ENCODE measurements around the gene HECTD4.
A peak's percentile ranks its signal among the peaks of the same experiment; 100 is the strongest.

HECTD4 gene

DNA sequence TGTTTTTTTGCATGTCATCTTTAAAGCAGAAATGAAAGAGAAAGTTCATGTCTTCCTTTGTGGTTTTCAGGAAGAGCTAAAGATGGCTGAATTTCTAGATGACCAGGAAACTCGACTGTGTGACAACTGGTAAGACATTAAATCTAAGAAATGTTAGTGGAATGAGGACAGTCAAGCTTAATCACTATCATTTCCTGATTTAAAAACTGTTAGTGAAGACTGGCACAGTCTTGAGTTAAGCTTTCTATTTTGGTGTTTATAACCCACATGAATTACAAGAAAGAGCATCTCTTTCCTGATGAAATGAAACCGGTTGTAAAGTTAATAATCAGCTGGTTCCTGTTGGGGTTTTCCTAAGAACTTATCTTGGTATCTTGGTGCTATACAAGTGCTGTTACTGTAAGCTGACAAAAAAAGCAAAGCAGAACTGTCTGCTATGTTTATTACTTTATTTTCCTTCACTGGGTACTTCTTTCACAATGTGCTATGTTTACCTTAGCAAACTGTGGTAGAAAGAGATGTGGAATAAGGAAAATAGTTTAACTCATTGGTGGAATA, 251.7 kb downstream of the HECTD4 start:
- TF ChIP-seq, protein P1, sequence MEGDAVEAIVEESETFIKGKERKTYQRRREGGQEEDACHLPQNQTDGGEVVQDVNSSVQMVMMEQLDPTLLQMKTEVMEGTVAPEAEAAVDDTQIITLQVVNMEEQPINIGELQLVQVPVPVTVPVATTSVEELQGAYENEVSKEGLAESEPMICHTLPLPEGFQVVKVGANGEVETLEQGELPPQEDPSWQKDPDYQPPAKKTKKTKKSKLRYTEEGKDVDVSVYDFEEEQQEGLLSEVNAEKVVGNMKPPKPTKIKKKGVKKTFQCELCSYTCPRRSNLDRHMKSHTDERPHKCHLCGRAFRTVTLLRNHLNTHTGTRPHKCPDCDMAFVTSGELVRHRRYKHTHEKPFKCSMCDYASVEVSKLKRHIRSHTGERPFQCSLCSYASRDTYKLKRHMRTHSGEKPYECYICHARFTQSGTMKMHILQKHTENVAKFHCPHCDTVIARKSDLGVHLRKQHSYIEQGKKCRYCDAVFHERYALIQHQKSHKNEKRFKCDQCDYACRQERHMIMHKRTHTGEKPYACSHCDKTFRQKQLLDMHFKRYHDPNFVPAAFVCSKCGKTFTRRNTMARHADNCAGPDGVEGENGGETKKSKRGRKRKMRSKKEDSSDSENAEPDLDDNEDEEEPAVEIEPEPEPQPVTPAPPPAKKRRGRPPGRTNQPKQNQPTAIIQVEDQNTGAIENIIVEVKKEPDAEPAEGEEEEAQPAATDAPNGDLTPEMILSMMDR (IDR thresholded peaks at IDR 0.05) = no peak
- peaks cover 67% of the 10 kb centered on the region in 2 experiments for H3K4me1 ChIP-seq (ENCODE audit: control insufficient read depth in 1 of 2, insufficient read depth in 1 of 2, low read depth in 1 of 2, low read length in 1 of 2)
- H3K9me3 ChIP-seq = no peaks in the 10 kb centered on the region
- H3K4me3 ChIP-seq (ENCODE audit: low read depth in 1 of 2, low read length in 1 of 2) = peak overlapping the region; percentile 58 to 61
- H3K27ac ChIP-seq = peak overlapping the region; percentile 85
- peaks cover 14% of the 10 kb centered on the region for H3K36me3 ChIP-seq
- no peaks in the 10 kb centered on the region for H3K27me3 ChIP-seq

DNA sequence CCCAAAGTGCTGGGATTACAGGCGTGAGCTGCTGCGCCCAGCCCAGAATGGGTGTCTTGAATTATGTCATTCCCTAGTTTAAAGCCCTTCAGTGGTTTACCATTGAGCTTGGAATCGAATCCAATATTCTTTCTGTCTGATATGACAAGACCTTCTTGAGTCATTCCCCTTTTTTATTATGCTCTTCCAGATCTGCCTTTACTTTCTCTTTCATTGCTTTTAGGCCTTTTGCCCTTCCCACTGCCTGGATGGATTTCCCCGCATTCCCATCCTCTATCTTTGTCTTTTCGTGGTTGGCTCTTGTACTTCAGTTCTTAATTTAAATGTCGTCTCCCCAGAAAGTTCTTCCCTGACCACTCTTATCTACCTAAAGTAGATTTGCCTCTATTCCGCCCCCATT, 255.3 kb downstream of the HECTD4 start:
- TF ChIP-seq, protein P1 (IDR thresholded peaks at IDR 0.05) = no peak
- Histone ChIP-seq H3K9me3 (no peaks in the 10 kb centered on the region), H3K4me1 (ENCODE audit: control insufficient read depth in 1 of 2, insufficient read depth in 1 of 2, low read depth in 1 of 2, low read length in 1 of 2) (peaks cover 59 to 64% of the 10 kb centered on the region in 2 experiments), H3K27me3 (no peaks in the 10 kb centered on the region), H3K36me3 (no peaks in the 10 kb centered on the region), H3K27ac (peak overlapping the region; percentile 89), H3K4me3 (ENCODE audit: low read depth in 1 of 2, low read length in 1 of 2) (peak overlapping the region; percentile 98 to 99)

DNA sequence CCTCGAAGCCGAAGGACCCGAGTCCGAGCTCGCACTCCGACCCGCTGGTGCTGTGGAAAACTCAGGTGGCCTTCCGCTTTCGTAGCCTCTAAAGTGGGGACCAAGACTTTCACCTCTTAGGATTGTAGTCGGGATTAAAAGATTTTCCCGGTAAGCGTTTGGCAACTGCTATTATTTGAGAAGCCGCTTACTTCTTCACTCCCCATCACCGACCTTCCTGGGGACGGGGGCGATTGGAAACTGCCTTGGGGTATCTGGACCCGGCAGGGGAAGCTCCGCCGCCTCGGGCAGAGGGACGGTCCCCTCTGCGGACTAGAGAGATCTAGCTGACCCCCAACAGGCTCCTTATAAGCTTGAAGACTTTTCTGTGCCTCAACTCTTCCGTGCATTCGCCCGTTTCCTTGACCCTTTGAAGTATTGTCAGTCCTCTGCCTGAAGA, 256.2 kb downstream of the HECTD4 start:
- Histone ChIP-seq H3K4me1 (ENCODE audit: control insufficient read depth in 1 of 2, insufficient read depth in 1 of 2, low read depth in 1 of 2, low read length in 1 of 2) (peaks cover 51 to 55% of the 10 kb centered on the region in 2 experiments), H3K27ac (peak overlapping the region; percentile 89)
- TF ChIP-seq, protein P1 (IDR thresholded peaks at IDR 0.05) = no peak

DNA sequence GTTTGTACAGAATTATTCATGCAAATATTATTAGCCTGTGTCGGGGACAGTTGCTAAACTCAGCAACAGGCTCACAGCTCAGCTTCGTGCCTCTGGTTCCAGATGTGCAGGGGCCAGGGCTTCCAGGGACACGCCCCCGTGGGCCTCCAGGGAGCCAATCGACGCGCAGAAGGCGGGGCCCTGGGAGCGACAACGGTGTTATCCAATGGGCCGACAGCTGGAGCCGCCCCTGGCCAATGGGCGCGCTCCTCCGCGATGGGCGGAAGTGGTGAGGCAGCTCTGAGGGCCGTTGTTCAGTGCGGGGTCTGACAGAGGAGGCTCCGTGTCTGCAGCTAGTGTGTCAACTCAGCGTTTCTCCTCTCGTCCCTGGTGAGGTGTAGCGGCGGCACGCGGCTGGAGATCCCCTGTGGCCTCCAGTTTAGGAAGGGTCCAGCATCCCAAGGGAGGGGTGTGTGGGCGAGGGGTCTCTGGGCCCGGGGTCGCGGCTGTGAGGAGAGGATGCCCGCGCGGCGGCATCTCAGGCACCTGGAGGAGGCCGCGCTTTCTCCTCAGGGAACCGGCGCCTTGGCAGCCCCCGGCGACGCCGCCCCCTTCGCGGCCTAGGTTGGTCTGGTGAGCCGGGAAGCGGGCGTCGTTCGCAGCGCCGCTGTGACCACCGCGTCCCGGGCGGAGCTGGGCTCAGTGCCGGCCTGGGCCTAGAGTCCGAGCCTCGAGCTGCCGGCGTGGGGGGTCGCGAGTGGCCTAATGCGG, 256.8 kb downstream of the HECTD4 start, which contains the start of gene TRAFD1:
Gene TRAFD1, plus strand, starts transcription at position 311 of the 750 bp plus-strand sequence. CDS start 4,963 bp downstream, outside the sequence.
- Histone ChIP-seq H3K4me1 (ENCODE audit: control insufficient read depth in 1 of 2, insufficient read depth in 1 of 2, low read depth in 1 of 2, low read length in 1 of 2) (peaks cover 49 to 51% of the 10 kb centered on the region in 2 experiments), H3K9me3 (no peaks in the 10 kb centered on the region), H3K4me3 (ENCODE audit: low read depth in 1 of 2, low read length in 1 of 2) (peak within 1 kb of the TSS; percentile 98 to 99), H3K36me3 (no peaks in the 10 kb centered on the region), H3K27ac (peak within 1 kb of the TSS; percentile 89), H3K27me3 (no peaks in the 10 kb centered on the region)
- TF ChIP-seq, protein P1 (IDR thresholded peaks at IDR 0.05) = no peak

More for the DNA sequence above, 256.2 kb downstream of the HECTD4 start:
- Histone ChIP-seq H3K9me3 (no peaks in the 10 kb centered on the region), H3K4me3 (ENCODE audit: low read depth in 1 of 2, low read length in 1 of 2) (peak overlapping the region; percentile 98 to 99), H3K27me3 (no peaks in the 10 kb centered on the region), H3K36me3 (no peaks in the 10 kb centered on the region)

DNA sequence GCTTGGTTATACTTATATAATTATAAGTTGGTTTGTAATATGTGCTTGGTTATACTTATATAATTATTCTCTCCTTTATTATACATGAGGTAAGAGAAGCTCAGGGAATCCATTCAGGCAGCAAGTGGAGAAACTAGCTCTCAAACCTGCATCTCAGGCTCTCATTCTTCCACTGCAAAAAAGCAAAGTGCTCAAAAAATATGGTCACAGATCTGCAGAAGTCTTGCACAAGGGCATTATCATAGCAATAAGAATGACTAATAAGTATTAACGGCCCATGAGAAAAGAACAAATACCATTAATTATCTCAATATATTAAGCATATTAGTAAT, 257.3 kb downstream of the HECTD4 start:
- peaks cover 46 to 52% of the 10 kb centered on the region in 2 experiments for H3K4me1 ChIP-seq (ENCODE audit: control insufficient read depth in 1 of 2, insufficient read depth in 1 of 2, low read depth in 1 of 2, low read length in 1 of 2)
- peak overlapping the region; percentile 89 for H3K27ac ChIP-seq
- no peaks in the 10 kb centered on the region for H3K36me3 ChIP-seq
- peak overlapping the region; percentile 98 to 99 for H3K4me3 ChIP-seq (ENCODE audit: low read depth in 1 of 2, low read length in 1 of 2)
- H3K27me3 ChIP-seq = no peaks in the 10 kb centered on the region
- TF ChIP-seq, protein P1 (IDR thresholded peaks at IDR 0.05) = no peak
- no peaks in the 10 kb centered on the region for H3K9me3 ChIP-seq
